GM19397 (cell line): ENCODE data around the gene DYRK3.
"Not testable (repeated sequence)": the region's sequence is repeated elsewhere in the genome, so short reads cannot be mapped to it uniquely, and the experiment has no call there.

Source experiments
- ATAC-seq: cut with Tn5 transposase; IDR thresholded peaks from one replicate; pipeline ENCODE4 v1.9.1; 2021; ENCODE audit warnings: mild to moderate bottlenecking, moderate library complexity; ENCODE audit not compliant: unreplicated experiment

Gene DYRK3

GRCh38 chr1:206635080-206635977 lies at the start of gene DYRK3:
TSS of gene DYRK3 (plus strand) at chr1:206635536. CDS start at chr1:206635704, 168 bp downstream.
- ATAC-seq: peak; percentile 91

GRCh38 chr1:206586501-206587445 lies 48.6 kb upstream of the DYRK3 start:
- no peak for ATAC-seq

GRCh38 chr1:206587904-206588303 lies 47.4 kb upstream of the DYRK3 start:
- ATAC-seq: no peak

- ATAC-seq: no peak
These were observed 46.8 kb upstream of the DYRK3 start for GRCh38 chr1:206588492-206588891.

GRCh38 chr1:206589206-206589605 lies 46.1 kb upstream of the DYRK3 start:
- ATAC-seq: no peak

GRCh38 chr1:206590025-206590758 lies 45.1 kb upstream of the DYRK3 start:
- ATAC-seq: no peak

- ATAC-seq: no peak
These were observed 44.1 kb upstream of the DYRK3 start for GRCh38 chr1:206591226-206591625.

GRCh38 chr1:206591696-206592095 lies 43.6 kb upstream of the DYRK3 start:
- no peak for ATAC-seq

- ATAC-seq: no peak
These were observed 41.9 kb upstream of the DYRK3 start for GRCh38 chr1:206593351-206593925.

- no peak for ATAC-seq
These were observed 39.6 kb upstream of the DYRK3 start for GRCh38 chr1:206595581-206596318.

GRCh38 chr1:206596319-206596666 lies 39.0 kb upstream of the DYRK3 start:
- ATAC-seq: no peak

- no peak for ATAC-seq
These were observed 34.8 kb upstream of the DYRK3 start for GRCh38 chr1:206600527-206600926.

GRCh38 chr1:206604861-206605260 lies 30.5 kb upstream of the DYRK3 start:
- no peak for ATAC-seq

- no peak for ATAC-seq
These were observed 28.5 kb upstream of the DYRK3 start for GRCh38 chr1:206606867-206607266.

- no peak for ATAC-seq
These were observed 27.1 kb upstream of the DYRK3 start for GRCh38 chr1:206608108-206608698.

GRCh38 chr1:206609229-206609991 lies 25.9 kb upstream of the DYRK3 start:
- ATAC-seq: no peak

GRCh38 chr1:206612129-206612876 lies 23.0 kb upstream of the DYRK3 start, which contains the start of gene EIF2D:
TSS of gene EIF2D (minus strand) at chr1:206612465. CDS start at chr1:206612342, 123 bp downstream.
- ATAC-seq: peak; percentile 93

GRCh38 chr1:206626396-206626795 lies 8.9 kb upstream of the DYRK3 start:
- not testable (repeated sequence) for ATAC-seq
